Measurements from ENCODE around the gene ZNF329.

The ZNF329 gene

GRCh38 chr19:58117841-58118575 lies 32.6 kb downstream of the ZNF329 start:
- no peak for DNase-seq

- DNase-seq: no peak
Observed at GRCh38 chr19:58108546-58108817, 42.1 kb downstream of the ZNF329 start.

GRCh38 chr19:58107778-58108545 lies 42.6 kb downstream of the ZNF329 start:
- no peak for DNase-seq

GRCh38 chr19:58098682-58098998 lies 51.9 kb downstream of the ZNF329 start:
- DNase-seq: no peak

GRCh38 chr19:58097781-58098681 lies 52.6 kb downstream of the ZNF329 start, which contains the start of gene ZSCAN18:
ZSCAN18 (minus strand) TSS chr19:58098231; CDS start chr19:58090267, 7,964 bp downstream.
- DNase-seq: peak; percentile 94

- no peak for DNase-seq
Observed at GRCh38 chr19:58097349-58097748, 53.2 kb downstream of the ZNF329 start.

- no peak for DNase-seq
Observed at GRCh38 chr19:58096884-58097283, 53.7 kb downstream of the ZNF329 start.

GRCh38 chr19:58095328-58095727 lies 55.3 kb downstream of the ZNF329 start:
- DNase-seq: no peak

- DNase-seq: no peak
Observed at GRCh38 chr19:58093071-58093470, 57.5 kb downstream of the ZNF329 start.

GRCh38 chr19:58091251-58091995 lies 59.2 kb downstream of the ZNF329 start:
- no peak for DNase-seq

GRCh38 chr19:58089846-58090245 lies 60.7 kb downstream of the ZNF329 start:
- no peak for DNase-seq

GRCh38 chr19:58088521-58089052 lies 62.0 kb downstream of the ZNF329 start:
- no peak for DNase-seq

GRCh38 chr19:58086825-58087710 lies 63.5 kb downstream of the ZNF329 start:
- DNase-seq: no peak

GRCh38 chr19:58085348-58085875 lies 65.2 kb downstream of the ZNF329 start:
- DNase-seq: no peak

- no peak for DNase-seq
Observed at GRCh38 chr19:58084596-58085347, 65.8 kb downstream of the ZNF329 start.

GRCh38 chr19:58083021-58083420 lies 67.6 kb downstream of the ZNF329 start:
- no peak for DNase-seq

GRCh38 chr19:58079792-58080191 lies 70.8 kb downstream of the ZNF329 start:
- DNase-seq: no peak
